Prostate gland (tissue), 2 donors: Measurements from ENCODE around the gene SV2C.

Source experiments
- CTCF ChIP-seq, 4 experiments: fragments of 200-600 bp in 2 of 4; fragments of 450-650 bp in 2 of 4; sonication (generic) in 2 of 4; IDR thresholded peaks; 1 replicate in 3 of 4; 2 replicates in 1 of 4; pipeline ENCODE4 v1.5.1; 2016 to 2019; ENCODE audit warnings: antibody characterized with exemption in 4 of 4, mild to moderate bottlenecking in 2 of 4, moderate library complexity in 2 of 4
- POLR2A ChIP-seq: fragments of 450-650 bp; IDR thresholded peaks from one replicate; pipeline ENCODE4 v1.6.1; 2016; ENCODE audit warnings: antibody characterized with exemption, mild to moderate bottlenecking
- POLR2AphosphoS5 ChIP-seq: sonication (generic); formaldehyde crosslinking; IDR thresholded peaks from one replicate; pipeline ENCODE4 v1.6.1; 2017; ENCODE audit warnings: antibody characterized with exemption

- TF ChIP-seq POLR2AphosphoS5 (no peak), CTCF (IDR thresholded peaks at IDR 0.05) (no peak), POLR2A (no peak)
These were observed 107.2 kb downstream of the SV2C start for GRCh38 chr5:76190356-76190755.
